Upper lobe of left lung (tissue), 6 donors: ENCODE measurements around the gene ADRA2C. TPM values are rescaled to one million over a fixed set of nuclear protein-coding genes. Genes with fewer than 3 reads are reported as not detected.
A peak's percentile ranks its signal among the peaks of the same experiment; 100 is the strongest.

Experiments
- ATAC-seq, 2 donors: fragments of 200-7000 bp; cut with Tn5 transposase; one replicate each; pipeline ENCODE4 v1.9.1; 2022; ENCODE audit warnings: mild to moderate bottlenecking in 2 of 2, moderate library complexity in 2 of 2; ENCODE audit not compliant: low FRiP score in 2 of 2
- DNase-seq, 2 donors: peaks; one replicate each; pipeline ENCODE4 v3.0.0-alpha.2; 2019 to 2020
- H3K27ac ChIP-seq, 4 donors: fragments of 200-600 bp; sonication (generic); one replicate each; pipeline ENCODE4 v1.5.1; 2016 to 2019
- H3K27me3 ChIP-seq, 4 donors: fragments of 200-600 bp; sonication (generic); one replicate each; pipeline ENCODE4 v1.5.1; 2017 to 2019
- H3K36me3 ChIP-seq, 4 donors: fragments of 200-600 bp; sonication (generic); one replicate each; pipeline ENCODE4 v1.5.1; 2016 to 2019
- H3K4me1 ChIP-seq, 4 donors: fragments of 200-600 bp; sonication (generic); one replicate each; pipeline ENCODE4 v1.5.1; 2018 to 2019
- H3K4me3 ChIP-seq, 4 donors: fragments of 200-600 bp; sonication (generic); one replicate each; pipeline ENCODE4 v1.5.1; 2017 to 2019; ENCODE audit warnings: mild to moderate bottlenecking in 2 of 4, moderate library complexity in 1 of 4
- H3K9me3 ChIP-seq, 4 donors: fragments of 200-600 bp; sonication (generic); one replicate each; pipeline ENCODE4 v1.5.1; 2018 to 2019
- CTCF ChIP-seq, 6 experiments: fragments of 450-650 bp in 4 of 6; fragments of 200-600 bp in 2 of 6; sonication (generic) in 2 of 6; IDR thresholded peaks; one replicate each; pipeline ENCODE4 v1.5.1; 2016 to 2019; ENCODE audit warnings: antibody characterized with exemption in 6 of 6
- EP300 ChIP-seq, 4 donors: sonication (generic); formaldehyde crosslinking; IDR thresholded peaks; one replicate each; pipeline ENCODE4 v1.5.1; 2017; ENCODE audit warnings: antibody characterized with exemption in 4 of 4, control low read depth in 2 of 4
- POLR2A ChIP-seq, 4 donors: fragments of 450-650 bp; IDR thresholded peaks; one replicate each; pipeline ENCODE4 v1.5.1; 2016 to 2017; ENCODE audit warnings: antibody characterized with exemption in 4 of 4, mild to moderate bottlenecking in 2 of 4
- POLR2AphosphoS5 ChIP-seq, 2 donors: sonication (generic); formaldehyde crosslinking; IDR thresholded peaks; one replicate each; pipeline ENCODE4 v1.5.1; 2017; ENCODE audit warnings: antibody characterized with exemption in 2 of 2
- WGBS, 2 donors: methylation state at CpG; one replicate each; pipeline ENCODE4 v1.1.5; 2017 to 2018; 5-methylcytosine and 5-hydroxymethylcytosine counted together
- total RNA-seq, 6 donors: library from RNA; depleted of rRNA in 4 of 6; stranded (reverse); fragments of >200 nt in 4 of 6; gene quantifications; one replicate each; pipeline versions ENCODE4 v1.1.0 to v1.2.1, GENCODE V29; 2016 to 2021
- donor health status: DM: no; HTN: no; CAD: no; lungs with moderate emphysema.
- donor health status: DM: no; HTN: yes; CAD: no; lungs with severe emphysema.

Gene ADRA2C
- total RNA-seq, 6 donors from 2014 or later: 1.2 to 6.3 (median 2.2) TPM

GRCh38 chr4:3727847-3728469 is 38.2 kb upstream of the ADRA2C start:
- no peak for ATAC-seq
- Histone ChIP-seq H3K27ac (no peak overlapping the region), H3K4me1 (peaks cover 0 to 8% (median 0%) of the 10 kb centered on the region in 4 donors), H3K9me3 (no peaks in the 10 kb centered on the region), H3K4me3 (no peak overlapping the region), H3K36me3 (no peaks in the 10 kb centered on the region), H3K27me3 (peaks cover 0 to 30% (median 3%) of the 10 kb centered on the region in 4 donors)
- no peak for TF ChIP-seq POLR2A (IDR thresholded peaks at IDR 0.05)
- TF ChIP-seq POLR2AphosphoS5 (IDR thresholded peaks at IDR 0.05): no peak
- no peak for TF ChIP-seq EP300 (IDR thresholded peaks at IDR 0.05)
- no peak for TF ChIP-seq CTCF (IDR thresholded peaks at IDR 0.05)
- peak in 1 of 2 donors; percentile 72 for DNase-seq
- 58 to 67% methylated on average over 9 to 15 of the region's 16 CpGs for WGBS, 2 donors

- H3K27ac ChIP-seq: no peak overlapping the region
Observed at GRCh38 chr4:3729188-3729881, 36.9 kb upstream of the ADRA2C start.

GRCh38 chr4:3729882-3730226 is 36.3 kb upstream of the ADRA2C start:
- H3K27ac ChIP-seq: no peak overlapping the region
- H3K27me3 ChIP-seq: peaks cover 0 to 18% (median 3%) of the 10 kb centered on the region in 4 donors
- no peaks in the 10 kb centered on the region for H3K9me3 ChIP-seq
- DNase-seq: no peak
- no peak for TF ChIP-seq POLR2A (IDR thresholded peaks at IDR 0.05)
- ATAC-seq: no peak
- WGBS, 2 donors: 37 to 55% methylated on average over 2 to 4 of the region's 5 CpGs
- no peak overlapping the region for H3K4me3 ChIP-seq
- no peaks in the 10 kb centered on the region for H3K36me3 ChIP-seq
- peaks cover 0 to 4% (median 0%) of the 10 kb centered on the region in 4 donors for H3K4me1 ChIP-seq

More at GRCh38 chr4:3729188-3729881, 36.9 kb upstream of the ADRA2C start:
- DNase-seq (no peak), ATAC-seq (no peak)
- 56 to 72% methylated on average over 9 to 11 of the region's 11 CpGs for WGBS, 2 donors
- H3K27me3 ChIP-seq: peaks cover 0 to 19% (median 3%) of the 10 kb centered on the region in 4 donors
- H3K9me3 ChIP-seq: no peaks in the 10 kb centered on the region
- no peak overlapping the region for H3K4me3 ChIP-seq
- H3K36me3 ChIP-seq: no peaks in the 10 kb centered on the region
- TF ChIP-seq EP300 (IDR thresholded peaks at IDR 0.05): no peak
- no peak for TF ChIP-seq CTCF (IDR thresholded peaks at IDR 0.05)
- no peak for TF ChIP-seq POLR2A (IDR thresholded peaks at IDR 0.05)
- TF ChIP-seq POLR2AphosphoS5 (IDR thresholded peaks at IDR 0.05): no peak
- H3K4me1 ChIP-seq: peaks cover 0 to 8% (median 0%) of the 10 kb centered on the region in 4 donors

GRCh38 chr4:3730422-3731190 is 35.6 kb upstream of the ADRA2C start:
- no peaks in the 10 kb centered on the region for H3K9me3 ChIP-seq
- H3K36me3 ChIP-seq: no peaks in the 10 kb centered on the region
- H3K4me1 ChIP-seq: no peaks in the 10 kb centered on the region
- H3K27me3 ChIP-seq: peaks cover 0 to 10% (median under 1%) of the 10 kb centered on the region in 4 donors
- no peak for ATAC-seq
- TF ChIP-seq EP300 (IDR thresholded peaks at IDR 0.05) (no peak), POLR2AphosphoS5 (IDR thresholded peaks at IDR 0.05) (no peak), CTCF (IDR thresholded peaks at IDR 0.05) (no peak), POLR2A (IDR thresholded peaks at IDR 0.05) (no peak)
- no peak overlapping the region for H3K4me3 ChIP-seq
- no peak for DNase-seq
- no peak overlapping the region for H3K27ac ChIP-seq
- WGBS, 2 donors: 85 to 87% methylated on average over 5 to 10 of the region's 17 CpGs
